ENCODE results near the gene FH.

Gene FH

DNA sequence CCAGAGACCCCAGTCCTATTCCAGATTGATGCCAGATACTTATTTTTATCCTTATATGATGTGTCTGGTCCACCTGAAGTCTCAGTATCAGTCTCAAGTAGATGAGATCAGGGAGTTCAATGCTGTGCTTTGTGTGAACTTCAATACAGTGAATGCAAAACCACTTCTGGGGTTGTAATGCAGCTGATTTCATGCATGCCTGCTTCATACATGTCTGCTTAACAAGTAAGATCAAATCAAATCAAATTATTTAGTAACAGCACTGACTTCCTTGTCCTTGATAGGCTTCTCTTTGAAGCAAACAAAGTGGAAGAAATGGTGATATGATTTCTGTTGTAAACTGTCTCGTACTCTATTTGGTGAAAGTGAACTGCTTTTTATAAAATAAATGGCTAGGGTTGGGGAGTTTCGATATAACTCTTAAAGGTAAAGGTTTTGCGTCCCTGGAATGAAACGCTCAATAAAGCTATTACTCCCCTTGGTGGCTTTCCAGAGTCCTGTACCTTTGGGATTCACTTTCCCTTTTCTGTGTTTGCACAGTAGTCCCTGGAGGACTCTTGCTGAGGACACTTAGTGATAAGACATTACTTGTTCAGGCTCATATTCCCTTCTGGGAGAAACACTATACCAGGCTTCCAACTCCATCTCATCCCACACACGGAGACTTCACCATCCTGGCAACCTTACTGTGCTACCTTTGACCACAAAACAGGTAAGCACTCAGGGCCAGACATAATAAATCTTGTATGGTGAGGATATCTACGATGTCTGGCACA, 59.3 kb downstream of the FH start (continued):
- TF ChIP-seq, protein P1, sequence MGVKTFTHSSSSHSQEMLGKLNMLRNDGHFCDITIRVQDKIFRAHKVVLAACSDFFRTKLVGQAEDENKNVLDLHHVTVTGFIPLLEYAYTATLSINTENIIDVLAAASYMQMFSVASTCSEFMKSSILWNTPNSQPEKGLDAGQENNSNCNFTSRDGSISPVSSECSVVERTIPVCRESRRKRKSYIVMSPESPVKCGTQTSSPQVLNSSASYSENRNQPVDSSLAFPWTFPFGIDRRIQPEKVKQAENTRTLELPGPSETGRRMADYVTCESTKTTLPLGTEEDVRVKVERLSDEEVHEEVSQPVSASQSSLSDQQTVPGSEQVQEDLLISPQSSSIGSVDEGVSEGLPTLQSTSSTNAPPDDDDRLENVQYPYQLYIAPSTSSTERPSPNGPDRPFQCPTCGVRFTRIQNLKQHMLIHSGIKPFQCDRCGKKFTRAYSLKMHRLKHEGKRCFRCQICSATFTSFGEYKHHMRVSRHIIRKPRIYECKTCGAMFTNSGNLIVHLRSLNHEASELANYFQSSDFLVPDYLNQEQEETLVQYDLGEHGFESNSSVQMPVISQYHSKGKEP (tag by site-specific recombination; IDR thresholded peaks at IDR 0.05) = peak; percentile 95
- TF ChIP-seq ZNF610 (tag by site-specific recombination; IDR thresholded peaks at IDR 0.05; ENCODE audit: borderline replicate concordance) (peak; percentile 73; the same call in 1 of the 2 replicates), ZIC2 (tag by site-specific recombination; IDR thresholded peaks at IDR 0.05) (peak; percentile 67), ZNF548 (tag by site-specific recombination; IDR thresholded peaks at IDR 0.05) (no peak), ZNF560 (tag by site-specific recombination; IDR thresholded peaks at IDR 0.05; ENCODE audit: borderline replicate concordance) (no peak), MYNN (tag by site-specific recombination; IDR thresholded peaks at IDR 0.05; ENCODE audit: borderline replicate concordance) (no peak), ZNF473 (tag by site-specific recombination; IDR thresholded peaks at IDR 0.05) (no peak), ZNF302 (tag by site-specific recombination; IDR thresholded peaks at IDR 0.05; ENCODE audit: low read depth) (no peak), ZNF555 (tag by site-specific recombination; conservative IDR thresholded peaks at IDR 0.05) (no peak), FEZF1 (tag by site-specific recombination; IDR thresholded peaks at IDR 0.05) (peak; percentile 86), ZNF140 (tag by site-specific recombination; IDR thresholded peaks at IDR 0.05) (no peak; the same call in 1 of the 2 replicates), ZNF423 (tag by site-specific recombination; IDR thresholded peaks at IDR 0.05) (peak; percentile 78), KLF16 (tag by site-specific recombination; IDR thresholded peaks at IDR 0.05) (no peak), ZNF621 (tag by site-specific recombination; IDR thresholded peaks at IDR 0.05) (no peak), ZNF571 (tag by site-specific recombination; IDR thresholded peaks at IDR 0.05) (no peak), OVOL3 (tag by site-specific recombination; IDR thresholded peaks at IDR 0.05) (peak; percentile 91; the same call in 1 of the 2 replicates), ZNF561 (tag by site-specific recombination; IDR thresholded peaks at IDR 0.05; ENCODE audit: borderline replicate concordance) (peak; percentile 89; the same call in 1 of the 2 replicates), ZNF157 (tag by site-specific recombination; IDR thresholded peaks at IDR 0.05) (no peak), GLIS1 (tag by site-specific recombination; IDR thresholded peaks at IDR 0.05) (peak; percentile 98), ZSCAN23 (tag by site-specific recombination; IDR thresholded peaks at IDR 0.05) (peak; percentile 92), ZNF530 (tag by site-specific recombination; IDR thresholded peaks at IDR 0.05; ENCODE audit: low read depth) (no peak), ZBTB8A (tag by site-specific recombination; IDR thresholded peaks at IDR 0.05) (no peak), PRDM1 (tag by site-specific recombination; IDR thresholded peaks at IDR 0.05) (no peak), ZNF600 (tag by site-specific recombination; IDR thresholded peaks at IDR 0.05) (peak; percentile 98), ZNF138 (tag by site-specific recombination; IDR thresholded peaks at IDR 0.05; ENCODE audit: borderline replicate concordance) (no peak)
- TF ChIP-seq, protein P2, sequence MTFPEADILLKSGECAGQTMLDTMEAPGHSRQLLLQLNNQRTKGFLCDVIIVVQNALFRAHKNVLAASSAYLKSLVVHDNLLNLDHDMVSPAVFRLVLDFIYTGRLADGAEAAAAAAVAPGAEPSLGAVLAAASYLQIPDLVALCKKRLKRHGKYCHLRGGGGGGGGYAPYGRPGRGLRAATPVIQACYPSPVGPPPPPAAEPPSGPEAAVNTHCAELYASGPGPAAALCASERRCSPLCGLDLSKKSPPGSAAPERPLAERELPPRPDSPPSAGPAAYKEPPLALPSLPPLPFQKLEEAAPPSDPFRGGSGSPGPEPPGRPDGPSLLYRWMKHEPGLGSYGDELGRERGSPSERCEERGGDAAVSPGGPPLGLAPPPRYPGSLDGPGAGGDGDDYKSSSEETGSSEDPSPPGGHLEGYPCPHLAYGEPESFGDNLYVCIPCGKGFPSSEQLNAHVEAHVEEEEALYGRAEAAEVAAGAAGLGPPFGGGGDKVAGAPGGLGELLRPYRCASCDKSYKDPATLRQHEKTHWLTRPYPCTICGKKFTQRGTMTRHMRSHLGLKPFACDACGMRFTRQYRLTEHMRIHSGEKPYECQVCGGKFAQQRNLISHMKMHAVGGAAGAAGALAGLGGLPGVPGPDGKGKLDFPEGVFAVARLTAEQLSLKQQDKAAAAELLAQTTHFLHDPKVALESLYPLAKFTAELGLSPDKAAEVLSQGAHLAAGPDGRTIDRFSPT (tag by site-specific recombination; IDR thresholded peaks at IDR 0.05) = peak; percentile 69
- TF ChIP-seq, protein P3, sequence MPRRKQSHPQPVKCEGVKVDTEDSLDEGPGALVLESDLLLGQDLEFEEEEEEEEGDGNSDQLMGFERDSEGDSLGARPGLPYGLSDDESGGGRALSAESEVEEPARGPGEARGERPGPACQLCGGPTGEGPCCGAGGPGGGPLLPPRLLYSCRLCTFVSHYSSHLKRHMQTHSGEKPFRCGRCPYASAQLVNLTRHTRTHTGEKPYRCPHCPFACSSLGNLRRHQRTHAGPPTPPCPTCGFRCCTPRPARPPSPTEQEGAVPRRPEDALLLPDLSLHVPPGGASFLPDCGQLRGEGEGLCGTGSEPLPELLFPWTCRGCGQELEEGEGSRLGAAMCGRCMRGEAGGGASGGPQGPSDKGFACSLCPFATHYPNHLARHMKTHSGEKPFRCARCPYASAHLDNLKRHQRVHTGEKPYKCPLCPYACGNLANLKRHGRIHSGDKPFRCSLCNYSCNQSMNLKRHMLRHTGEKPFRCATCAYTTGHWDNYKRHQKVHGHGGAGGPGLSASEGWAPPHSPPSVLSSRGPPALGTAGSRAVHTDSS (tag by site-specific recombination; IDR thresholded peaks at IDR 0.05) = no peak
- TF ChIP-seq, protein P4, sequence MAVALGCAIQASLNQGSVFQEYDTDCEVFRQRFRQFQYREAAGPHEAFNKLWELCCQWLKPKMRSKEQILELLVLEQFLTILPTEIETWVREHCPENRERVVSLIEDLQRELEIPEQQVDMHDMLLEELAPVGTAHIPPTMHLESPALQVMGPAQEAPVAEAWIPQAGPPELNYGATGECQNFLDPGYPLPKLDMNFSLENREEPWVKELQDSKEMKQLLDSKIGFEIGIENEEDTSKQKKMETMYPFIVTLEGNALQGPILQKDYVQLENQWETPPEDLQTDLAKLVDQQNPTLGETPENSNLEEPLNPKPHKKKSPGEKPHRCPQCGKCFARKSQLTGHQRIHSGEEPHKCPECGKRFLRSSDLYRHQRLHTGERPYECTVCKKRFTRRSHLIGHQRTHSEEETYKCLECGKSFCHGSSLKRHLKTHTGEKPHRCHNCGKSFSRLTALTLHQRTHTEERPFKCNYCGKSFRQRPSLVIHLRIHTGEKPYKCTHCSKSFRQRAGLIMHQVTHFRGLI (tag by site-specific recombination; IDR thresholded peaks at IDR 0.05) = 0 out of 2 replicates have a peak, but pooled peaks have one; percentile 25
- TF ChIP-seq, protein P5, sequence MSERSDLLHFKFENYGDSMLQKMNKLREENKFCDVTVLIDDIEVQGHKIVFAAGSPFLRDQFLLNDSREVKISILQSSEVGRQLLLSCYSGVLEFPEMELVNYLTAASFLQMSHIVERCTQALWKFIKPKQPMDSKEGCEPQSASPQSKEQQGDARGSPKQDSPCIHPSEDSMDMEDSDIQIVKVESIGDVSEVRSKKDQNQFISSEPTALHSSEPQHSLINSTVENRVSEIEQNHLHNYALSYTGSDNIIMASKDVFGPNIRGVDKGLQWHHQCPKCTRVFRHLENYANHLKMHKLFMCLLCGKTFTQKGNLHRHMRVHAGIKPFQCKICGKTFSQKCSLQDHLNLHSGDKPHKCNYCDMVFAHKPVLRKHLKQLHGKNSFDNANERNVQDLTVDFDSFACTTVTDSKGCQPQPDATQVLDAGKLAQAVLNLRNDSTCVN (tag by site-specific recombination; optimal IDR thresholded peaks at IDR 0.05) = no peak
- TF ChIP-seq, protein P6, sequence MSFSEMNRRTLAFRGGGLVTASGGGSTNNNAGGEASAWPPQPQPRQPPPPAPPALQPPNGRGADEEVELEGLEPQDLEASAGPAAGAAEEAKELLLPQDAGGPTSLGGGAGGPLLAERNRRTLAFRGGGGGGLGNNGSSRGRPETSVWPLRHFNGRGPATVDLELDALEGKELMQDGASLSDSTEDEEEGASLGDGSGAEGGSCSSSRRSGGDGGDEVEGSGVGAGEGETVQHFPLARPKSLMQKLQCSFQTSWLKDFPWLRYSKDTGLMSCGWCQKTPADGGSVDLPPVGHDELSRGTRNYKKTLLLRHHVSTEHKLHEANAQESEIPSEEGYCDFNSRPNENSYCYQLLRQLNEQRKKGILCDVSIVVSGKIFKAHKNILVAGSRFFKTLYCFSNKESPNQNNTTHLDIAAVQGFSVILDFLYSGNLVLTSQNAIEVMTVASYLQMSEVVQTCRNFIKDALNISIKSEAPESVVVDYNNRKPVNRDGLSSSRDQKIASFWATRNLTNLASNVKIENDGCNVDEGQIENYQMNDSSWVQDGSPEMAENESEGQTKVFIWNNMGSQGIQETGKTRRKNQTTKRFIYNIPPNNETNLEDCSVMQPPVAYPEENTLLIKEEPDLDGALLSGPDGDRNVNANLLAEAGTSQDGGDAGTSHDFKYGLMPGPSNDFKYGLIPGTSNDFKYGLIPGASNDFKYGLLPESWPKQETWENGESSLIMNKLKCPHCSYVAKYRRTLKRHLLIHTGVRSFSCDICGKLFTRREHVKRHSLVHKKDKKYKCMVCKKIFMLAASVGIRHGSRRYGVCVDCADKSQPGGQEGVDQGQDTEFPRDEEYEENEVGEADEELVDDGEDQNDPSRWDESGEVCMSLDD (tag by site-specific recombination; IDR thresholded peaks at IDR 0.05) = no peak

Data from HEK293 (cell line).